K562 (cell line): ENCODE data around the gene BMP2K. TPM values are rescaled to one million over a fixed set of nuclear protein-coding genes. Genes with fewer than 3 reads are reported as not detected.
A peak's percentile ranks its signal among the peaks of the same experiment; 100 is the strongest.

ENCODE experiments used
- ATF4 ChIP-seq: fragments of 450-650 bp; formaldehyde crosslinking; IDR thresholded peaks from 2 replicates; pipeline ENCODE4 v1.4.0; 2022; ENCODE audit warnings: mild to moderate bottlenecking, moderate library complexity
- CREM ChIP-seq: IDR thresholded peaks from 2 replicates; pipeline ENCODE4 v1.6.1; 2014; ENCODE audit warnings: antibody characterized with exemption, low read depth
- FOXK2 ChIP-seq, 2 experiments: fragments of 450-650 bp; IDR thresholded peaks in 1 of 2; conservative IDR thresholded peaks in 1 of 2; 2 replicates each; pipeline ENCODE4 v1.6.1; 2016; ENCODE audit warnings: low read depth in 2 of 2, mild to moderate bottlenecking in 1 of 2
- REST ChIP-seq, 2 experiments: fragments of 450-650 bp; formaldehyde crosslinking in 1 of 2; IDR thresholded peaks; 2 replicates each; pipeline versions ENCODE4 v1.4.0 to v1.6.1; 2014 to 2020; ENCODE audit warnings: mild to moderate bottlenecking in 2 of 2, borderline replicate concordance in 1 of 2, low read depth in 1 of 2
- ZBTB40 ChIP-seq, 2 experiments: fragments of 450-650 bp in 1 of 2; sonication (generic) in 1 of 2; formaldehyde crosslinking in 1 of 2; IDR thresholded peaks; 2 replicates each; pipeline versions ENCODE4 v1.7.1 to v1.9.0; 2016 to 2022; ENCODE audit warnings: inconsistent platforms in 1 of 2, mild to moderate bottlenecking in 1 of 2, missing genetic modification reagents in 1 of 2
- ZBTB7A ChIP-seq: IDR thresholded peaks from 2 replicates; pipeline ENCODE4 v1.6.1; 2011; ENCODE audit warnings: low read depth, mild to moderate bottlenecking, low read length, moderate library complexity, borderline replicate concordance; ENCODE audit not compliant: control insufficient read depth
- ZNF316 ChIP-seq: fragments of 450-650 bp; IDR thresholded peaks from 2 replicates; pipeline ENCODE4 v1.6.1; 2016
- polyA plus RNA-seq, 8 experiments: library from polyadenylated mRNA; depleted of rRNA in 4 of 8; stranded (reverse) in 5 of 8; unstranded in 3 of 8; fragments of >200 nt; fragmentation: Nextera tagmentation in 2 of 8; fragmentation: Illumina TruSeq in 1 of 8; extraction: Ambion mirVana in 2 of 8; extraction: Trizol in 1 of 8; gene quantifications; 2 replicates each; pipeline versions ENCODE4 v1.2.1 to v1.2.3, GENCODE V29; 2011 to 2014; ENCODE audit warnings: inconsistent platforms in 1 of 8, missing spikeins in 1 of 8
- total RNA-seq, 7 experiments: library from RNA; depleted of rRNA in 6 of 7; stranded (reverse); fragments of >200 nt in 6 of 7; fragmentation: Illumina TruSeq in 2 of 7; extraction: Trizol in 2 of 7; gene quantifications; 2 replicates each; pipeline versions ENCODE4 v1.2.1 to v1.2.3, GENCODE V29; 2011 to 2021; ENCODE audit warnings: low replicate concordance in 1 of 7

Gene BMP2K
- total and polyA plus RNA-seq, 9 of the 15 experiments (the other 6 are each of a cell fraction or from before 2014, with no cell fraction given), result 17.0 to 217 (median 104) TPM

- peak; percentile 65 for TF ChIP-seq ZBTB40 (IDR thresholded peaks at IDR 0.05)
- no peak for TF ChIP-seq ZBTB40 (CRISPR knock-in tag; IDR thresholded peaks at IDR 0.05)
- TF ChIP-seq ZNF316, result no peak
- peak; percentile 94 for TF ChIP-seq ZBTB7A
- TF ChIP-seq ATF4 (CRISPR knock-in tag), result no peak
- 0 out of 4 replicates have a peak, but pooled peaks of 1 of the 2 experiments have one; percentile 22 for TF ChIP-seq FOXK2 (conservative IDR thresholded peaks at IDR 0.05 in 1 of 2, IDR thresholded peaks at IDR 0.05 in 1 of 2; ENCODE audit: low read depth in 2 of 2)
- peak; percentile 89 for TF ChIP-seq CREM
- TF ChIP-seq REST (IDR thresholded peaks at IDR 0.05; ENCODE audit: borderline replicate concordance), result peak; percentile 47
- no peak for TF ChIP-seq REST (CRISPR knock-in tag; IDR thresholded peaks at IDR 0.05; ENCODE audit: low read depth)
Measured at GRCh38 chr4:78775303-78776078, 659 bp upstream of the BMP2K start (continued).
